Measurements from ENCODE around the gene C17orf107.

C17orf107 gene

GRCh38 chr17:4870855-4871254, 28.5 kb upstream of the C17orf107 start:
- ChIA-PET POLR2A (interaction anchor here (0.7 kb wide), 1 partner anchor 91 kb away, joined by 3 read pairs; no protein-coding TSS in a partner anchor), CTCF (interaction anchor here (0.7 to 1.1 kb wide), 2 partner anchors 18 to 81 kb away, joined by 3 read pairs; no protein-coding TSS in a partner anchor)

GRCh38 chr17:4872786-4873185, 26.6 kb upstream of the C17orf107 start:
- DNase-seq (ENCODE audit: extremely low spot score), result no peak
- ChIA-PET POLR2A (no interaction called here), CTCF (interaction anchor here (2.3 kb wide), 1 partner anchor 8 kb away, joined by 7 read pairs; no protein-coding TSS in a partner anchor)
- no peak for TF ChIP-seq CTCF (IDR thresholded peaks at IDR 0.05; ENCODE audit: control extremely low read depth, extremely low read depth, low read depth, missing control alignments)

More at GRCh38 chr17:4870855-4871254, 28.5 kb upstream of the C17orf107 start:
- no peak for DNase-seq (ENCODE audit: extremely low spot score)
- no peak for TF ChIP-seq CTCF (IDR thresholded peaks at IDR 0.05; ENCODE audit: control extremely low read depth, extremely low read depth, low read depth, missing control alignments)

- no peak for TF ChIP-seq CTCF (IDR thresholded peaks at IDR 0.05; ENCODE audit: control extremely low read depth, extremely low read depth, low read depth, missing control alignments)
- DNase-seq (ENCODE audit: extremely low spot score), result no peak
- CTCF ChIA-PET, result no interaction called here
- POLR2A ChIA-PET, result no interaction called here
Measured at GRCh38 chr17:4877089-4877488, 22.2 kb upstream of the C17orf107 start.

GRCh38 chr17:4879601-4880000, 19.7 kb upstream of the C17orf107 start:
- no peak for TF ChIP-seq CTCF (IDR thresholded peaks at IDR 0.05; ENCODE audit: control extremely low read depth, extremely low read depth, low read depth, missing control alignments)
- no peak for DNase-seq (ENCODE audit: extremely low spot score)
- ChIA-PET POLR2A (no interaction called here), CTCF (interaction anchor here (0.8 to 3.6 kb wide), 3 partner anchors 10 to 89 kb away, joined by 4 to 15 read pairs (median 8); no protein-coding TSS in a partner anchor)

GRCh38 chr17:4880857-4881256, 18.5 kb upstream of the C17orf107 start:
- TF ChIP-seq CTCF (IDR thresholded peaks at IDR 0.05; ENCODE audit: control extremely low read depth, extremely low read depth, low read depth, missing control alignments), result no peak
- ChIA-PET CTCF (interaction anchor here (0.8 to 3.6 kb wide), 20 partner anchors 9 to 314 kb away, joined by 3 to 15 read pairs (median 5); partner anchors contain the start of genes ARRB2, C17orf107, CHRNE and MED11), POLR2A (no interaction called here)
- no peak for DNase-seq (ENCODE audit: extremely low spot score)

GRCh38 chr17:4881761-4882555, 17.4 kb upstream of the C17orf107 start:
- CTCF ChIA-PET, result interaction anchor here (0.6 to 3.6 kb wide), 20 partner anchors 8 to 315 kb away, joined by 3 to 15 read pairs (median 5); partner anchors contain the start of genes ARRB2, C17orf107, MED11 and PLD2
- peak; percentile 81 for TF ChIP-seq CTCF (IDR thresholded peaks at IDR 0.05; ENCODE audit: control extremely low read depth, extremely low read depth, low read depth, missing control alignments)
- DNase-seq (ENCODE audit: extremely low spot score), result peak; percentile 79
- POLR2A ChIA-PET, result no interaction called here

Data from GM10248 (cell line).